Activated B cell treated with CpG ODN at 0.5 μM for 24 hours (primary cell): ENCODE data around the gene TNXB. TPM values are rescaled to one million over a fixed set of nuclear protein-coding genes. Genes with fewer than 3 reads are reported as not detected.

Source experiments
- ATAC-seq: fragments of 200-7000 bp; cut with Tn5 transposase; one replicate; pipeline ENCODE4 v1.10.0; 2021; ENCODE audit warnings: low read depth, mild to moderate bottlenecking, moderate library complexity
- CTCF ChIA-PET: fragments of 350-600 bp; sonication (Branson Sonifier 250); formaldehyde crosslinking; loops from one replicate; lab custom pipeline; 2021; ENCODE audit warnings: antibody characterized with exemption; lab: Charles Lee
- POLR2A ChIA-PET: fragments of 350-600 bp; sonication (Branson Sonifier 250); formaldehyde crosslinking; loops from one replicate; lab custom pipeline; 2021; ENCODE audit warnings: antibody characterized with exemption; lab: Charles Lee
- DNase-seq: peaks from one replicate; pipeline ENCODE4 v3.0.0; 2022
- H3K27ac Mint-ChIP-seq: one replicate; pipeline ENCODE4 v1.8.0; 2020; ENCODE audit warnings: mixed read lengths
- H3K27me3 Mint-ChIP-seq: one replicate; pipeline ENCODE4 v1.8.0; 2021; ENCODE audit warnings: mixed read lengths
- H3K36me3 Mint-ChIP-seq: one replicate; pipeline ENCODE4 v1.8.0; 2021; ENCODE audit warnings: low read depth, mixed read lengths
- H3K4me1 Mint-ChIP-seq: one replicate; pipeline ENCODE4 v1.8.0; 2021; ENCODE audit warnings: mixed read lengths
- H3K4me3 Mint-ChIP-seq: one replicate; pipeline ENCODE4 v1.8.0; 2020; ENCODE audit warnings: mild to moderate bottlenecking, mixed read lengths
- H3K9me3 Mint-ChIP-seq: one replicate; pipeline ENCODE4 v1.8.0; 2020; ENCODE audit warnings: mixed read lengths
- intact Hi-C: fragments of 100-400 bp; cut with micrococcal nuclease; formaldehyde crosslinking; loops from one replicate; pipeline ENCODE4 v1.15.1; 2024
- total RNA-seq: library from RNA; stranded (reverse); gene quantifications from 2 replicates; pipeline ENCODE4 v1.2.3, GENCODE V29; 2022
- TF ChIP-seq, protein P1 (sequence below): fragments of 200-600 bp; IDR thresholded peaks from one replicate; pipeline ENCODE4 v1.8.0; 2022; ENCODE audit warnings: antibody characterized with exemption, mild to moderate bottlenecking

Gene TNXB
- total RNA-seq, 1 donor from 2014 or later: 12.4 TPM

DNA sequence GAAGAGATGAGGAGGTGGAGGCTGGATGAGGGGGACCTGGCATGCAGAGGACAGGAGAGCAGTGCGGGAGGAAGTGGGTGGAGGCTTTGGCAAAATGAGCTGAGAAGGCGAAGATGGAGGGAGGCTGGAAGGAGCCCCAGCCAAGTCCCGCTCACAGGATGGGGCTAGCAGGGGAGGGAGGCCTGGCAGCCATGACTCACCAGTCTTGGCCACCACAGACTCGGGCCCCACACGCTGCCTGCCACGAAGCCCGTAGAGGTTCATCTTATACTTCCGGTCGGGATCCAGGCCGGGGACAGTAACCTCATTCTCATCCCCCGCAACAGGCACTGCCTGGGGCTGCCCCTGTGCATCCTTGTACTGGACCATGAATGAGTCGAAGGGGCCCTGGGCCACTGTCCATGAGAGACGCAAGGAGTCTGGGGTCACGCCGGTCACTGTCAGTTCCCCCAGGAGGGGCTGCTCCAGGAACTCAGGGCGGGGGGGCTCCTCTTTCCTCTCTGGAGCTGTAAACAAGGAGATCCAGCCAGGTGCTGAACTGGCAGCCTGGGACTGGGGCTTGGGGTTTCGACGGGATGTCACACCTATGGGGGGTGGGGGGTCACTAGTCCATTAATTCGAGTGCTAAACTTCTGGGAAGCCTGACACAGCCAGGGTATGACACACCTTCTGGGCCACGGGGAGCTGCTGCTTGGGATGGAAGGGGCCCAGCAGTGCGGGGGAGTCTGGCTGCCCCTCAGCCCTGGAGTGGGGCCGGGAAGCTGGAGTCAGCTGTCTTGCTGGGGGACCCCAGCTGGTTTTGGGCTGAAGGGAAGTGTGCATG is 27.8 kb downstream of the TNXB start:
- intact Hi-C loops: no loop called here
- ChIA-PET CTCF (no interaction called here), POLR2A (no interaction called here)
- Mint-ChIP-seq H3K36me3 (no peaks in the 10 kb centered on the region), H3K27ac (no peak overlapping the region), H3K9me3 (no peaks in the 10 kb centered on the region), H3K4me3 (no peak overlapping the region), H3K4me1 (peaks cover 3% of the 10 kb centered on the region), H3K27me3 (peaks cover 47% of the 10 kb centered on the region)
- ATAC-seq (no peak), DNase-seq (no peak)
- TF ChIP-seq, protein P1, sequence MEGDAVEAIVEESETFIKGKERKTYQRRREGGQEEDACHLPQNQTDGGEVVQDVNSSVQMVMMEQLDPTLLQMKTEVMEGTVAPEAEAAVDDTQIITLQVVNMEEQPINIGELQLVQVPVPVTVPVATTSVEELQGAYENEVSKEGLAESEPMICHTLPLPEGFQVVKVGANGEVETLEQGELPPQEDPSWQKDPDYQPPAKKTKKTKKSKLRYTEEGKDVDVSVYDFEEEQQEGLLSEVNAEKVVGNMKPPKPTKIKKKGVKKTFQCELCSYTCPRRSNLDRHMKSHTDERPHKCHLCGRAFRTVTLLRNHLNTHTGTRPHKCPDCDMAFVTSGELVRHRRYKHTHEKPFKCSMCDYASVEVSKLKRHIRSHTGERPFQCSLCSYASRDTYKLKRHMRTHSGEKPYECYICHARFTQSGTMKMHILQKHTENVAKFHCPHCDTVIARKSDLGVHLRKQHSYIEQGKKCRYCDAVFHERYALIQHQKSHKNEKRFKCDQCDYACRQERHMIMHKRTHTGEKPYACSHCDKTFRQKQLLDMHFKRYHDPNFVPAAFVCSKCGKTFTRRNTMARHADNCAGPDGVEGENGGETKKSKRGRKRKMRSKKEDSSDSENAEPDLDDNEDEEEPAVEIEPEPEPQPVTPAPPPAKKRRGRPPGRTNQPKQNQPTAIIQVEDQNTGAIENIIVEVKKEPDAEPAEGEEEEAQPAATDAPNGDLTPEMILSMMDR: no peak

DNA sequence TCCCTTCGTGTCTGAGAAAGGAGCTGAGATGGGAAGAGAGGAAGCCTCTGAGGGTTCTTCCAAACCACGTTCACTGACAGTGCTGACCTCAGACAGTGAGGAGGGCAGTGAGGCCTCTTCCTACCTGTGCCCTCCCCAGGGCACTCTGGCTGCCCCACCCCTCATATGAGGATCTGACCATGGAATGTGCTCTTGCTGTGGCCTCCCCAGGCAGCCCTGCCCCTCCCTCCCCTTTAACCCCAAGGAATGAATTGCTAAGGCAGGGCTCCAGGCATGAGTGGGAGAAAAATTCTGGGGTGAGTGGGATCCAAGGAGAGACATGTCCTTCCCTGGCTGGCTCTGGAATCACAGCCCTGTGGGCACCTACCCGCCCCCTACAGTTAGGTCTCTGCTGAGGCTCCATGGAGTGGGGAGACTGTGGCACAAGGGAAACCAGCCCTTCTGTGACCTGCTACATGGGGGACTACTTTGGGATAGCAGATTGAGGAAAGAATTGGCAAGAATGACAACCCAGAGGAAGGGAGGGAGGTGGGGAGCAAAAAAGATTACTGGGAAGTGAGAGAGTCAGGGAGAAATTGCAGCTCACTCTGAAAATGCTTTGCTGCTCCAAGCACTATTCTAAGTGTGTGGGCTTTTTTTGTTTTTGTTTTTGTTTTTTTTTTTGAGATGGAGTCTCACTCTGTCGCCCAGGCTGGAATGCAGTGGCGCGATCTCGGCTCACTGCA is 29.4 kb downstream of the TNXB start:
- Mint-ChIP-seq H3K4me1 (no peaks in the 10 kb centered on the region), H3K27me3 (peaks cover 31% of the 10 kb centered on the region), H3K9me3 (no peaks in the 10 kb centered on the region), H3K4me3 (no peak overlapping the region), H3K36me3 (no peaks in the 10 kb centered on the region), H3K27ac (no peak overlapping the region)
- CTCF ChIA-PET: no interaction called here
- ATAC-seq: no peak
- DNase-seq: no peak
- TF ChIP-seq, protein P1: no peak
- intact Hi-C loops: no loop called here
- POLR2A ChIA-PET: interaction anchor here (0.6 kb wide), 1 partner anchor 606 kb away, joined by 8 read pairs; no protein-coding TSS in a partner anchor

DNA sequence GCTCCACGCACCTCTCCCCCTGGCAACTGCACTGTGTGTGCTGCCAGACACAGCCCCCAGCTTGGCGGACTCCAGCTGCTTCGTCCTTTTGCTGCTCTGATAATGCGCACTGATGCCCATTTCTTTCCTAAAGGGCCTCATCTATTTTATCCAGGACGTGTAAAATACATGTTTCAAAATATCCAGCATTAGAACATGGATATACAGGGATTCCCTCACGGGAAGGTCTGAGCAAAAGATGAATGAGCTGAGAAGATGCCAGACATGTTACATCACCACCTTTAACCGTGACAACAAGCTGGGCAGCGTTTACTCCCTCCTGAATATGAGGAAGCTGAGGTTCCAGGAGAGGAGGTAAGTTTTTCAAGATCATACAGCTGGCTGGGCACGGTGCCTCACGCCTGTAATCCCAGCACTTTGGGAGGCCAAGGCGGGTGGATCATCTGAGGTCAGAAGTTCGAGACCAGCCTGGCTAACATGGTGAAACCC is 32.8 kb downstream of the TNXB start:
- Mint-ChIP-seq H3K4me3 (no peak overlapping the region), H3K4me1 (no peaks in the 10 kb centered on the region), H3K36me3 (no peaks in the 10 kb centered on the region), H3K27me3 (peaks cover 8% of the 10 kb centered on the region), H3K9me3 (no peaks in the 10 kb centered on the region), H3K27ac (no peak overlapping the region)
- POLR2A ChIA-PET: no interaction called here
- DNase-seq (no peak), ATAC-seq (no peak)
- intact Hi-C loops: no loop called here
- CTCF ChIA-PET: no interaction called here
- TF ChIP-seq, protein P1: no peak

DNA sequence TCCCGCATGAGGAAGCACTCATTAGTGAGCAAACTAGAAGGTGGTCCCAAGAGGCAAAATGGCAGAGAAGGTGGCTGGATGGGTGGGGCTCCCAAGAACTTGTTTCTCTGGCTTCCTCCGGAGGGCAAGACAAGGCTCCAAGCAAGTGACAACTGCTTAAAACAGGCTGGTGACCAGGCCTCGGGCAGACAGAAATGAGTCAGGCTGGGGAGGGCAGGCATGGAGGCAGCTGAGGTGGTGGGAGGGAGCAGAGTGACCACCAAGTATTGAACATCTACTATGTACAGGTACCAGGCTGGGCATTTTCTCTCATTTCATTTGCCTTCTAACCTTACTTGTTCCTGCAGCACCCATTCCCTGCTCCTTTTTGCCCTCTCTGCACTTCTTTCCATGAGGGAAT is 33.4 kb downstream of the TNXB start:
- DNase-seq (no peak), ATAC-seq (no peak)
- TF ChIP-seq, protein P1: no peak
- no peak overlapping the region for H3K27ac Mint-ChIP-seq
- ChIA-PET CTCF (no interaction called here), POLR2A (no interaction called here)
- no peaks in the 10 kb centered on the region for H3K36me3 Mint-ChIP-seq
- intact Hi-C loops: no loop called here
- H3K9me3 Mint-ChIP-seq: no peaks in the 10 kb centered on the region
- H3K4me1 Mint-ChIP-seq: no peaks in the 10 kb centered on the region
- H3K27me3 Mint-ChIP-seq: peaks cover 5% of the 10 kb centered on the region
- H3K4me3 Mint-ChIP-seq: no peak overlapping the region

DNA sequence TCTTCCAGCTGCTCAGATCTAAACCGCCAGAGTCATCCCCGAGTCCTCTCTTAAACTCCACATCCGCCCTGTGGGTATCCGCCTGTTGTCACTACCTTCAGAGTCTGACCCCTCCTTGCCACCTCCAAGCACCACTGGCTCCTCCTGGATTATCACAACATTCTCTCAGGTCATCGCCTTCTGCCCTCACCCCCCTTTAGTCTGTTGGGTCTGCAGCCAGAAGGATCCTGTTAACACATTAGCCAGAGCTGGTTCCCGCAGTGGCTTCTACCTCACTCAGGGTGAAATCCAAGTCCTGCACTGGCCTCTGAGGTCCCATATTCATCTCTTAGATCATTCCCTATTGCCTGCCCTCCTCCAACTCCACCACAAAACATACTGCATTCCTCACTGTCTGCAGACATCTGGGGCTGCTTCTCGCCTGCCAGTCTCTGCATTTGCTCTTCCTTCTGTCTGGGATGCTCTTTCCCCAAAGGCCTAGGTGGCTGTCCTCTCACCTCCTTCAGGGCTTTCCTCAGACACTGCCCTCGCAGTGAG is 34.1 kb downstream of the TNXB start:
- peaks cover 2% of the 10 kb centered on the region for H3K27me3 Mint-ChIP-seq
- H3K9me3 Mint-ChIP-seq: no peaks in the 10 kb centered on the region
- no peak for ATAC-seq
- no peak for DNase-seq
- TF ChIP-seq, protein P1: no peak
- ChIA-PET CTCF (no interaction called here), POLR2A (no interaction called here)
- no peak overlapping the region for H3K4me3 Mint-ChIP-seq
- intact Hi-C loops: no loop called here
- H3K27ac Mint-ChIP-seq: no peak overlapping the region
- no peaks in the 10 kb centered on the region for H3K4me1 Mint-ChIP-seq
- no peaks in the 10 kb centered on the region for H3K36me3 Mint-ChIP-seq
